HEK293 (cell line): ENCODE results near the gene DSG2.

ENCODE experiments used
- BCL11B ChIP-seq: fragments of 450-650 bp; formaldehyde crosslinking; IDR thresholded peaks from 2 replicates; pipeline ENCODE4 v1.5.1; 2016; ENCODE audit warnings: low read depth, missing biosample characterization, missing genetic modification characterization
- TSHZ1 ChIP-seq: fragments of 450-650 bp; formaldehyde crosslinking; IDR thresholded peaks from 2 replicates; pipeline ENCODE4 v1.5.1; 2016; ENCODE audit warnings: missing biosample characterization, missing genetic modification characterization, borderline replicate concordance
- ZBTB8A ChIP-seq: fragments of 450-650 bp; formaldehyde crosslinking; IDR thresholded peaks from 2 replicates; pipeline ENCODE4 v1.5.1; 2016; ENCODE audit warnings: missing biosample characterization, missing genetic modification characterization
- ZNF530 ChIP-seq: fragments of 450-650 bp; formaldehyde crosslinking; IDR thresholded peaks from 2 replicates; pipeline ENCODE4 v1.5.1; 2016; ENCODE audit warnings: low read depth, missing biosample characterization, missing genetic modification characterization

- TF ChIP-seq BCL11B (tag by site-specific recombination) = no peak
- TF ChIP-seq ZBTB8A (tag by site-specific recombination) = no peak
- no peak for TF ChIP-seq ZNF530 (tag by site-specific recombination)
- TF ChIP-seq TSHZ1 (tag by site-specific recombination) = no peak
Measured at GRCh38 chr18:31591628-31592027, 93.7 kb downstream of the DSG2 start, which contains the start of gene TTR.
